ENCODE results near the gene GPC1. TPM values are rescaled to one million over a fixed set of nuclear protein-coding genes. Genes with fewer than 3 reads are reported as not detected.

The GPC1 gene
- total and polyA plus RNA-seq, 2 of the 13 experiments (the other 11 are each of a cell fraction or from before 2014, with no cell fraction given) = 4.0 to 5.5 TPM

DNA sequence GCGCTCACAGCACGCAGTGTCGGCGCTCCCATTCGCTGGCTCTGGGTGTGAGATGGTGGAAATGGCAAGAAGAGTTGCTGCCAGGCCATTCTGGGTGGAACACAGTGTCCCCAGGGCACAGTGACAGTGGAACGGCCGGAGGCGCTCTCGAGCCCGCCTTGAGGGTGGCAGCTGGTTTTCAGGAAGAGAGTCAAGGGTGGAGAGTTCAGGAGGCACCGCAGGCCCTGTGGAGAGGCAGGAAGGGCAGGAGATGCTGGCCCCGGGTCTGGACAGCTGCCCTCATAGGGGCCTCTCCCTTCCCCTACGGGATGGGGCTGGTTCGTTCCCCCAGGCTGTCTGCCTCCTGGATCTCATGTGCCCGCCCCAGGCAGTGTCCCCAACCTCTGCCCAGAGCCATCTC lies 12.5 kb downstream of the GPC1 start (continued):
- TF ChIP-seq ZNF383 (CRISPR knock-in tag; IDR thresholded peaks at IDR 0.05; ENCODE audit: borderline replicate concordance) = no peak
- TF ChIP-seq ZNF616 (CRISPR knock-in tag; IDR thresholded peaks at IDR 0.05; ENCODE audit: low read depth) = no peak

DNA sequence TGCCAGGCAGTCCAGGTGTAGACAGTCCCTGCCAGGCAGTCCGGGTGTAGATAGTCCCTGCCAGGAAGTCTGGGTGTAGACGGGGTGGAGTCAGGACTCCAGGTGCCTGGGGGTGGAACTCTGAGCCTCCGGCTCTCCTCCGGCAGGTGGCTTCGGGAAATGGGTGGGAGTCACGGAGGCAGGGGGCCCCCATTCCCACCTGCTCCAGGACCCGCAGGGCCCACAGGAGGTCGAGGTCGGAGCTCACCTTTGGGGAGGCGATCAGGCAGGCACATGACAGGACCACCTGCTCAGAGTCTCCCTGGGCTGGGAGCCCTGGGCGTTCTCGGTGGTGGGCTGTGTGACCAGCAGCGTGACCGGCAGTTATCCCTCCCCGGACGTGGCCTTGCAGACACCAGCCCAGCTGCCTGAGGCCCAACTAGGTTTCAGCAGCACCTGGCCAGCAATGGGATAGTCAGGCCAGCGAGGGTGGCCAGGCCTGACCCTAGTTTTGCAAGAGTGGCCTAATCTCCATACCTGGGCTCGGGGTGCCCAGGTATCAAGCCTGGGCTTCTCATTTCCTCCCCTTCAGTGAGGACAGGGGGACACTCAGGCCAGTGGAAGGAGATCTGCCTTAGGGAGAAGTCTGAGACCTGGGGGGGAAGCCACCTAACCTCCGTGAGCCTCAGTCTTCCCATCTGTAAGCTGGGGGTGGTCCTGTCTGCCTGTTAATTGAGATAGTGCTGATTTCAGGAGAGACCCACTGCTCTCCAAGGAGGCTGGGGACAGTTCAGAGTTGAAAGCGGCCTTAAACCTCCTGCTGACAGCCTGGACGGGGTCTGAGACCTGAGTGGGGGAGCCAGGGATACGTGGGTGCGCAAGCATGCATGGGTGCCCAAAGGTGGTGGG lies 13.2 kb downstream of the GPC1 start:
- Histone ChIP-seq H2AFZ (ENCODE audit: low read length) (no peak overlapping the region), H3K79me2 (ENCODE audit: insufficient read depth, low read length) (no peaks in the 10 kb centered on the region), H3K4me2 (ENCODE audit: low read depth, low read length) (no peak overlapping the region), H3K9ac (ENCODE audit: insufficient read depth, low read depth, low read length) (no peak overlapping the region), H4K20me1 (ENCODE audit: insufficient read depth, low read length) (peaks cover 6% of the 10 kb centered on the region; the same call in 1 of the 2 replicates), H3K27me3 (ENCODE audit: control insufficient read depth in 1 of 2, insufficient read depth in 2 of 2, low read length in 2 of 2) (peaks cover 23 to 56% of the 10 kb centered on the region in 2 experiments; a peak in 4 of 5 replicates), H3K27ac (ENCODE audit: extremely low read length, insufficient read depth, low read length) (no peak overlapping the region), H3K4me1 (ENCODE audit: insufficient read depth, low read length) (peaks cover 7% of the 10 kb centered on the region; the same call in 1 of the 2 replicates), H3K36me3 (replicated peaks in 1 of 2; ENCODE audit: control insufficient read depth in 1 of 2, insufficient read depth in 2 of 2, low read length in 2 of 2) (no peaks in the 10 kb centered on the region), H3K9me3 (ENCODE audit: low read length) (no peaks in the 10 kb centered on the region), H3K4me3 (replicated peaks in 1 of 3; ENCODE audit: insufficient read depth in 1 of 3, low read depth in 2 of 3, low read length in 3 of 3) (no peak overlapping the region)
- CTCF ChIA-PET (ENCODE audit: low intra/inter-chr PET ratio, low total read pairs) = no interaction called here
- ATAC-seq (no peak), DNase-seq (ENCODE audit: low spot score) (no peak), FAIRE-seq (no peak)
- in situ Hi-C loops (cut with HindIII; ENCODE audit: extremely low pct_ligation_motif_present, low pct_unique_long_range_greater_than_20kb) (no loop called here), intact Hi-C loops (cut with micrococcal nuclease; ENCODE audit: unreplicated experiment) (no loop called here)
- no TSS peak for BruUV-seq (replicated peaks)
- TF ChIP-seq PHF5A (CRISPR knock-in tag; IDR thresholded peaks at IDR 0.05; ENCODE audit: low read depth, unreplicated experiment) (no peak), ZNF629 (CRISPR knock-in tag; conservative IDR thresholded peaks at IDR 0.05) (peak; percentile 66)
- WGBS (ENCODE audit: low lambda C conversion rate) = 40% methylated on average over 20 of the region's 23 CpGs
- POLR2A ChIA-PET = no interaction called here
